NOMO-1 (cell line): ENCODE measurements around the gene PRR23C.

Source experiments
- DNase-seq, 2 experiments: peaks; one replicate each; lab custom pipeline; 2025; ENCODE audit not compliant: unreplicated experiment in 2 of 2; lab: John Stamatoyannopoulos, UW

Gene PRR23C

DNA sequence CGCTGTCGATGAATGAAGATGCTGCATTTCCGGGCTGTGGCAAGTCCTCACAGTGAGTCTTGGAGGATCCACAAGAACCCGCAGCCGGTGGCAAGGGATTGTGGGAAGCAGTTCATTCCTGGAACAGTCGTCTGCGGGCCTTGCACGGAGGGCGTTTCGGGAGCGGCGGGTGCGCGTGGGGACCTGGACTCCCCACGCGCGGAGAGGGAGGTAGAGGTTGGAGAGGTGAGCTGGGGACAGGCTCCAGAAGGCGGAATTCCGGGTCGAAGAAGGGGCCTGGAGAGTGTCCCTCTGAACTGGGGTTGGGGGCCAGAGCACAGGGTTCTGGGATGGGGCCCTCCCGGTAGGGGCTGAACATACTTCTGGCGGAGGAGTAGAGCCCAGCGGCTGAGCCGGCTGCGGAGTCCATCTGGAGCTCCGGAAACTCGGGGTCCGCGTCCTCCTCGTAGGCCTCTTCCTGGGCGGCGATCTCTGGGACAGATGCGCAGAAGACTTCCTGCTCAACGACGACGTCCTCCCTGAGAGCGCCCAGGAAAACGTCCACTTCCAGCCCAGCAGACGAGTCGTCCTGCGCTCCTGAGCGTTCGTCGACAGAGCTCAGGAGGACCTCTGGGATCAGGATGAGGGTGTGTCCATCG, 39.2 kb downstream of the PRR23C start:
- DNase-seq, result no peak

- DNase-seq, result no peak
Measured at GRCh38 chr3:138995706-138996105, 49.0 kb downstream of the PRR23C start.
